Measurements from ENCODE around the gene FAM25G. TPM values are rescaled to one million over a fixed set of nuclear protein-coding genes. Genes with fewer than 3 reads are reported as not detected.
"Not testable (repeated sequence)": the region's sequence is repeated elsewhere in the genome, so short reads cannot be mapped to it uniquely, and the experiment has no call there.

FAM25G gene
- total and polyA plus RNA-seq, 9 of the 15 experiments (the other 6 are each of a cell fraction or from before 2014, with no cell fraction given): not detected

DNA sequence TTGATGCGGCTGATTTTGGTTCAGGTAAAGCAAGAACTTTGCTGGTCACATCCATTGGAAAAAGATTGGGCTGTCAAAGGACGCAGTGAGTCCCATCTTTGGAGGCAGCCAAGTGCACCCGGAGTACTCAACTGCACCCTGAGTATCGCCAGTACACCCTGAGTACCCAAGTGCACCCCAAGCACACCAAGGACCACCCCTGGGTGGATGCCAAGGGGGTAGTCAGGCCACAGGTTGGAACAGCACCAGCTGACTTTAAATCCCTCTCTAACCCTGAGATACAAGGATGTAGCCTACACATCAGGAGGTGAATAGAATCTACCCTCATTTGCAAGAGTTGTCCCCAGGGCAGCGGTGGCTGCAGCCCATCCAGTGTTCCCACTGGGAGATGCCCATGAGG is 24.0 kb downstream of the FAM25G start:
- H3K36me3 ChIP-seq (ENCODE audit: control insufficient read depth, insufficient read depth, low read length); ATAC-seq; H3K4me1 ChIP-seq (replicated peaks in 1 of 2; ENCODE audit: control insufficient read depth in 2 of 2, insufficient read depth in 2 of 2, low read length in 2 of 2); H3K79me2 ChIP-seq (ENCODE audit: control insufficient read depth, insufficient read depth, low read length); H3K9me1 ChIP-seq (ENCODE audit: control insufficient read depth, insufficient read depth, low read length); H3K9ac ChIP-seq (ENCODE audit: insufficient read depth in 1 of 2, low read depth in 2 of 2, low read length in 2 of 2); DNase-seq (ENCODE audit: extremely low read depth in 1 of 4, low spot score in 3 of 4); H3K4me3 ChIP-seq; H3K27me3 ChIP-seq (ENCODE audit: control insufficient read depth in 2 of 2, insufficient read depth in 2 of 2, low read length in 2 of 2); CTCF ChIA-PET (ENCODE audit: low intra/inter-chr PET ratio); FAIRE-seq; BruUV-seq (replicated peaks); H2AFZ ChIP-seq (ENCODE audit: low read depth, low read length); H3K27ac ChIP-seq (ENCODE audit: extremely low read depth, low read depth, low read length); POLR2A ChIA-PET; H3K9me3 ChIP-seq (replicated peaks; ENCODE audit: control insufficient read depth, insufficient read depth, low read depth, low read length); H4K20me1 ChIP-seq (replicated peaks; ENCODE audit: control insufficient read depth, insufficient read depth, low read length); intact Hi-C loops (cut with micrococcal nuclease); H3K4me2 ChIP-seq (ENCODE audit: insufficient read depth, low read length): not testable (repeated sequence)
- in situ Hi-C loops (cut with MboI): loop anchor here (5.0 kb wide), 1 partner anchor 1075 kb away; no protein-coding TSS in a partner anchor
- 23% methylated on average over 4 of the region's 5 CpGs for WGBS (ENCODE audit: insufficient coverage, low coverage, missing lambda C conversion rate)

DNA sequence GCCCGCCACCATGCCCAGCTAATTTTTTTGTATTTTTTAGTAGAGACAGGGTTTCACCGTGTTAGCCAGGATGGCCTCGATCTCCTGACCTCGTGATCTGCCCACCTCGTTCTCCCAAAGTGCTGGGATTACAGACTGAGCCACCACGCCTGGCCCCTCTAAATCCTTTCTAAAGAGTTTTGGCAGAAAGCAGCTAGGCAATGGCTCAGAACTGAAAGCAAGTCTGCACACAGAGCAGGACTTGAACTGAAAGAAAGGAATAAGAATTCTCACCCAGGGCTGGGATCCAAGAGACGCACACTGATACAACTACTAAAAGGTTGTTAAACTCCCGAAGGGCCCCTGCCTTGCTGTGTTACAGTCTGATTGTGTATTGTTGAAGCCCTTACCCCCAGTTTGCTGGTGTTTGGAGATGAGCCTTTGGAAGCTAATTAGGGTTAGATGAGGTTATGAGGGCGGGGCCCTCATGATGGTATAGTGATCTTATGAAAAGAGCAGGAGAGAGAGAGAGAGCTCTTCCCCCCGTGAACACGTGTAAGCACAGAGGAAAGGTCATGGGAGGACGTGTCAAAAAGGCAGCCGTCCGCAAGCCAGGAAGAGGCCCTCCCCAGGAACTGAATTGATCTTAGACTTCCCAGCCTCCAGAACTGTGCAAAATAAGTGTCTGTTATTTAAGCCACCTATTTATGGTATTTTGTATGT is 26.1 kb downstream of the FAM25G start:
- H3K27ac ChIP-seq (ENCODE audit: extremely low read depth, low read depth, low read length); H4K20me1 ChIP-seq (replicated peaks; ENCODE audit: control insufficient read depth, insufficient read depth, low read length); intact Hi-C loops (cut with micrococcal nuclease); DNase-seq (ENCODE audit: extremely low read depth in 1 of 4, low spot score in 3 of 4); H3K4me1 ChIP-seq (replicated peaks in 1 of 2; ENCODE audit: control insufficient read depth in 2 of 2, insufficient read depth in 2 of 2, low read length in 2 of 2); H2AFZ ChIP-seq (ENCODE audit: low read depth, low read length); FAIRE-seq; POLR2A ChIA-PET; BruUV-seq (replicated peaks); H3K4me3 ChIP-seq; H3K9me1 ChIP-seq (ENCODE audit: control insufficient read depth, insufficient read depth, low read length); ATAC-seq; H3K9me3 ChIP-seq (replicated peaks; ENCODE audit: control insufficient read depth, insufficient read depth, low read depth, low read length); H3K27me3 ChIP-seq (ENCODE audit: control insufficient read depth in 2 of 2, insufficient read depth in 2 of 2, low read length in 2 of 2); H3K9ac ChIP-seq (ENCODE audit: insufficient read depth in 1 of 2, low read depth in 2 of 2, low read length in 2 of 2); H3K4me2 ChIP-seq (ENCODE audit: insufficient read depth, low read length); H3K36me3 ChIP-seq (ENCODE audit: control insufficient read depth, insufficient read depth, low read length); CTCF ChIA-PET (ENCODE audit: low intra/inter-chr PET ratio); H3K79me2 ChIP-seq (ENCODE audit: control insufficient read depth, insufficient read depth, low read length); TF ChIP-seq NR2C1 (IDR thresholded peaks at IDR 0.05): not testable (repeated sequence)
- in situ Hi-C loops (cut with MboI): loop anchor here (5.0 kb wide), 1 partner anchor 1073 kb away; no protein-coding TSS in a partner anchor
- 33% methylated on average over 10 of the region's 14 CpGs for WGBS (ENCODE audit: insufficient coverage, low coverage, missing lambda C conversion rate)
- TF ChIP-seq, protein P1, sequence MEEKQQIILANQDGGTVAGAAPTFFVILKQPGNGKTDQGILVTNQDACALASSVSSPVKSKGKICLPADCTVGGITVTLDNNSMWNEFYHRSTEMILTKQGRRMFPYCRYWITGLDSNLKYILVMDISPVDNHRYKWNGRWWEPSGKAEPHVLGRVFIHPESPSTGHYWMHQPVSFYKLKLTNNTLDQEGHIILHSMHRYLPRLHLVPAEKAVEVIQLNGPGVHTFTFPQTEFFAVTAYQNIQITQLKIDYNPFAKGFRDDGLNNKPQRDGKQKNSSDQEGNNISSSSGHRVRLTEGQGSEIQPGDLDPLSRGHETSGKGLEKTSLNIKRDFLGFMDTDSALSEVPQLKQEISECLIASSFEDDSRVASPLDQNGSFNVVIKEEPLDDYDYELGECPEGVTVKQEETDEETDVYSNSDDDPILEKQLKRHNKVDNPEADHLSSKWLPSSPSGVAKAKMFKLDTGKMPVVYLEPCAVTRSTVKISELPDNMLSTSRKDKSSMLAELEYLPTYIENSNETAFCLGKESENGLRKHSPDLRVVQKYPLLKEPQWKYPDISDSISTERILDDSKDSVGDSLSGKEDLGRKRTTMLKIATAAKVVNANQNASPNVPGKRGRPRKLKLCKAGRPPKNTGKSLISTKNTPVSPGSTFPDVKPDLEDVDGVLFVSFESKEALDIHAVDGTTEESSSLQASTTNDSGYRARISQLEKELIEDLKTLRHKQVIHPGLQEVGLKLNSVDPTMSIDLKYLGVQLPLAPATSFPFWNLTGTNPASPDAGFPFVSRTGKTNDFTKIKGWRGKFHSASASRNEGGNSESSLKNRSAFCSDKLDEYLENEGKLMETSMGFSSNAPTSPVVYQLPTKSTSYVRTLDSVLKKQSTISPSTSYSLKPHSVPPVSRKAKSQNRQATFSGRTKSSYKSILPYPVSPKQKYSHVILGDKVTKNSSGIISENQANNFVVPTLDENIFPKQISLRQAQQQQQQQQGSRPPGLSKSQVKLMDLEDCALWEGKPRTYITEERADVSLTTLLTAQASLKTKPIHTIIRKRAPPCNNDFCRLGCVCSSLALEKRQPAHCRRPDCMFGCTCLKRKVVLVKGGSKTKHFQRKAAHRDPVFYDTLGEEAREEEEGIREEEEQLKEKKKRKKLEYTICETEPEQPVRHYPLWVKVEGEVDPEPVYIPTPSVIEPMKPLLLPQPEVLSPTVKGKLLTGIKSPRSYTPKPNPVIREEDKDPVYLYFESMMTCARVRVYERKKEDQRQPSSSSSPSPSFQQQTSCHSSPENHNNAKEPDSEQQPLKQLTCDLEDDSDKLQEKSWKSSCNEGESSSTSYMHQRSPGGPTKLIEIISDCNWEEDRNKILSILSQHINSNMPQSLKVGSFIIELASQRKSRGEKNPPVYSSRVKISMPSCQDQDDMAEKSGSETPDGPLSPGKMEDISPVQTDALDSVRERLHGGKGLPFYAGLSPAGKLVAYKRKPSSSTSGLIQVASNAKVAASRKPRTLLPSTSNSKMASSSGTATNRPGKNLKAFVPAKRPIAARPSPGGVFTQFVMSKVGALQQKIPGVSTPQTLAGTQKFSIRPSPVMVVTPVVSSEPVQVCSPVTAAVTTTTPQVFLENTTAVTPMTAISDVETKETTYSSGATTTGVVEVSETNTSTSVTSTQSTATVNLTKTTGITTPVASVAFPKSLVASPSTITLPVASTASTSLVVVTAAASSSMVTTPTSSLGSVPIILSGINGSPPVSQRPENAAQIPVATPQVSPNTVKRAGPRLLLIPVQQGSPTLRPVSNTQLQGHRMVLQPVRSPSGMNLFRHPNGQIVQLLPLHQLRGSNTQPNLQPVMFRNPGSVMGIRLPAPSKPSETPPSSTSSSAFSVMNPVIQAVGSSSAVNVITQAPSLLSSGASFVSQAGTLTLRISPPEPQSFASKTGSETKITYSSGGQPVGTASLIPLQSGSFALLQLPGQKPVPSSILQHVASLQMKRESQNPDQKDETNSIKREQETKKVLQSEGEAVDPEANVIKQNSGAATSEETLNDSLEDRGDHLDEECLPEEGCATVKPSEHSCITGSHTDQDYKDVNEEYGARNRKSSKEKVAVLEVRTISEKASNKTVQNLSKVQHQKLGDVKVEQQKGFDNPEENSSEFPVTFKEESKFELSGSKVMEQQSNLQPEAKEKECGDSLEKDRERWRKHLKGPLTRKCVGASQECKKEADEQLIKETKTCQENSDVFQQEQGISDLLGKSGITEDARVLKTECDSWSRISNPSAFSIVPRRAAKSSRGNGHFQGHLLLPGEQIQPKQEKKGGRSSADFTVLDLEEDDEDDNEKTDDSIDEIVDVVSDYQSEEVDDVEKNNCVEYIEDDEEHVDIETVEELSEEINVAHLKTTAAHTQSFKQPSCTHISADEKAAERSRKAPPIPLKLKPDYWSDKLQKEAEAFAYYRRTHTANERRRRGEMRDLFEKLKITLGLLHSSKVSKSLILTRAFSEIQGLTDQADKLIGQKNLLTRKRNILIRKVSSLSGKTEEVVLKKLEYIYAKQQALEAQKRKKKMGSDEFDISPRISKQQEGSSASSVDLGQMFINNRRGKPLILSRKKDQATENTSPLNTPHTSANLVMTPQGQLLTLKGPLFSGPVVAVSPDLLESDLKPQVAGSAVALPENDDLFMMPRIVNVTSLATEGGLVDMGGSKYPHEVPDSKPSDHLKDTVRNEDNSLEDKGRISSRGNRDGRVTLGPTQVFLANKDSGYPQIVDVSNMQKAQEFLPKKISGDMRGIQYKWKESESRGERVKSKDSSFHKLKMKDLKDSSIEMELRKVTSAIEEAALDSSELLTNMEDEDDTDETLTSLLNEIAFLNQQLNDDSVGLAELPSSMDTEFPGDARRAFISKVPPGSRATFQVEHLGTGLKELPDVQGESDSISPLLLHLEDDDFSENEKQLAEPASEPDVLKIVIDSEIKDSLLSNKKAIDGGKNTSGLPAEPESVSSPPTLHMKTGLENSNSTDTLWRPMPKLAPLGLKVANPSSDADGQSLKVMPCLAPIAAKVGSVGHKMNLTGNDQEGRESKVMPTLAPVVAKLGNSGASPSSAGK (IDR thresholded peaks at IDR 0.05): peak; percentile 46; the same call in 1 of the 2 replicates
- TF ChIP-seq NR2C1 (tag; IDR thresholded peaks at IDR 0.05): peak; percentile 64

Data from K562 (cell line).